NCI-H1092 (cell line): ENCODE measurements around the gene POLG2.
"Not testable (repeated sequence)": the region's sequence is repeated elsewhere in the genome, so short reads cannot be mapped to it uniquely, and the experiment has no call there.

ENCODE experiments used
- DNase-seq: peaks from one replicate; lab custom pipeline; 2025; lab: John Stamatoyannopoulos, UW

The POLG2 gene

DNA sequence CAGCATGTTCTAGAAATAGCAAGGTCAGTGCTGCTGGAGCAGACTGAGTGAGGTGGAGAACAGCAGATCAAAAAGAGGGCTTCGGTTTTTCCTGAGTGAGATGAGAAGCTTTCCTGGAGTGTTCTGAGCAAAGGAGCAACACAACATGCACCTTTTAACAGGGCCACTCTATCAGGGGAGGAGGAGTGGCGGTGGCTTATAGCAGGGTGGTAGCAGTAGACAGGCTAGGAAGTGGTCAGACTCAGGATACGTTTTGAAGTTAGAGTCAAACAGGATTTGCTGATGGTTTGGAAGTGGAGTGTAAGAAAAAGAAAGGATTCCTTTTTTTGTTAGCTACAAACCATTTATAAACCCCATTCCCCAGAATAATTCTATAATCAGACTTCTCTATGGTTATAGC lies 12.5 kb downstream of the POLG2 start:
- DNase-seq, result no peak

- no peak for DNase-seq
These were observed 15.9 kb downstream of the POLG2 start for GRCh38 chr17:64480951-64481350.

DNA sequence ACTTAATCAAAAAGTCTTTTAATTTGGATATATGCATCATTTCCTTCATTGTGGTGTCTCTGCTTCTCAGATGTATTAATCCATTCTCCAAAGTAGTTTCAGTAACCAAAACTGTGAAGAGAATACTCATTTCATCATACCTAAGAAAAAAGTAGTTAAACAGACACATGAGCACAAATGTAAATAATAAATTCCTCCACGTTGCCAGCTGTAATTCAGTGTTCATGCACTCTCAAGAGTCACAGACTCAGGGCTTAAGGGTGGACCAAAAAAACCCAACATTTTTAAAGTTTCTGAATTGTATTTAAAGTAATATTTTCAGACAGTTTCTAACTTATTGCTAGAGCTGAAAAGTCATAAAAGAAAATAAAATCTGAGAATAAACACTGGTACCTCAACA lies 19.0 kb downstream of the POLG2 start:
- no peak for DNase-seq

GRCh38 chr17:64472564-64472963 lies 24.3 kb downstream of the POLG2 start:
- DNase-seq, result no peak

GRCh38 chr17:64471440-64471839 lies 25.4 kb downstream of the POLG2 start:
- no peak for DNase-seq

GRCh38 chr17:64470625-64471024 lies 26.2 kb downstream of the POLG2 start:
- no peak for DNase-seq

GRCh38 chr17:64466834-64467233 lies 30.0 kb downstream of the POLG2 start:
- not testable (repeated sequence) for DNase-seq

DNA sequence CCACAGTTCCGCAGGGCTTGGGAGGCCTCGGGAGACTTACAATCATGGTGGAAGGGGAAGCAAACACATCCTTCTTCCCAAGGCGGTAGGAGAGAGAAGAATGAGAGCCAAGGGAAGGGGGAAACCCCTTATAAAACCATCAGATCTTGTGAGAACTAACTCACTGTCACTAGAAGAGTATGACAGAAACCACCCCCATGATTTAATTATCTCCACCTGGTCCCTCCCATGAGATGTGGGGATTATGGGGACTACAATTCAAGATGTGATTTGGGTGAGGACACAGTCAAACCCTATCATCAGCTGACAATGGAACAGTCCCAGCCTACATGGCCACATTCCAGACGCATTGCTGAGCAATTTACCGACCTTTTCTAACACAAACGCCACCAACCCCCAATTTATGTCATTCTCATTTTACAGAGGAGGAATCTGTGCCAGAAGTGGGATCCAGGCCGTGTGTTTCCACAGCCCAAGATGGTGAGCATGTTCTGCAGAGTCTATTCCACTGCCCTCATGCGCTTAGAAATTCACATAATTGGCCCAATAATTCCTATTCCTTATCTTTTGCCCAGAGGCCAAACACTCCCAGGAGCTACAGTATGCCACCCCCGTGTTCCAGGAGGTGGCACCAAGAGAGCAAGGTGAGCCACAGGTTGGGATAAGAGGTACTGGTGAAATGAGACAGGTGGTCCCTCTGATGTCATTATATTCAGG lies 30.7 kb downstream of the POLG2 start:
- DNase-seq, result no peak

DNA sequence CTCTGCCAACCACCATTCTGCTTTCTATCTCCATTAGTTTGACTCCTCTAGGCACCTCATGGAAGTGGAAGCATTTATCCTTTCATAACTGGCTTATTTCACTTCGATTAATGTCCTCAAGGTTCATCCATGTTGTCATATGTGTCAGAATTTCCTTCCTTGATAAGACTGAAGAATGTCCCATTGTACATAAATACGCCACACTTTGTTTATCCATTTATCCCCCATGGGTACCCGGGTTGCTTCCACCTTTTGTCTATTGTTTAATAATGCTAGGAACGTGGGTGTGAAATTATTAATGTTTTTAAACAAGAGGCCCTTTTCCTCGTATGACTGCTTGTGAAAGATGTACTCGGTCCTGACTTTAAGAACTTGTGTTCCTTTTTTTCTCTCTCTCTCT lies 35.1 kb downstream of the POLG2 start:
- no peak for DNase-seq

DNA sequence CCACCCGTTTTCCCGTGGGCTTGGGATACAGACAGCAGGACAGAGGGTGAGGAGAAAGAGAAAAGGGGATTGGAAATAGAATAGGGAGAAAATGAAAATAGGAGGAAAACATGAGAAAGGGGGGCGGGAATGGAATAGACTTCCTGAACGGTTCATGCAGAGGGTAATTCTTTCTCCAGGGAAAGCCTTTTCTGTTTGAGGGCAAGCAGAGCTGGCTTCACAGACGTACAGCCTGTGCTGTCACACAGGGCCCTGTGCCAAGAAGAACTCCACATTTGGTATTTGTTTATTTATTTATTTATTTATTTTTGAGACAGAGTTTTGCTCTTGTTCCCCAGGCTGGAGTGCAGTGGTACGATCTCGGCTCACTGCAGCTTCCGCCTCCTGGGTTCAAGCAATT lies 35.9 kb downstream of the POLG2 start:
- no peak for DNase-seq

DNA sequence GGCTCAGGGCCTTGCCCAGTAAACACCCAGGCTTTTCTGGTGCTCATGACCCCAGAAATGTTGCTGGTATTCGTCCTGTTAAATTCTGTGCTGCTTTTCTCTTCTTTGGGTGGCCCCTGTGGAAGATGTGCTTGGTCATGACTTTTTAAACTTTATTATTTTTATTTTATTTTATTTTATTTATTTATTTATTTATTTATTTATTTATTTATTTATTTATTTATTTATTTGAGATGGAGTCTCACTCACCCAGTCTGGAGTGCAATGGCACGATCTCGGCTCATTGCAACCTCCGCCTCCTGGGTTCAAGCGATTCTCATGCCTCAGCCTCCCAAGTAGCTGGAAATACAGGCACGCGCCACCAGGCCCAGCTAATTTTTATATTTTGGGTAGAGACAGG lies 37.0 kb downstream of the POLG2 start:
- DNase-seq, result not testable (repeated sequence)

DNA sequence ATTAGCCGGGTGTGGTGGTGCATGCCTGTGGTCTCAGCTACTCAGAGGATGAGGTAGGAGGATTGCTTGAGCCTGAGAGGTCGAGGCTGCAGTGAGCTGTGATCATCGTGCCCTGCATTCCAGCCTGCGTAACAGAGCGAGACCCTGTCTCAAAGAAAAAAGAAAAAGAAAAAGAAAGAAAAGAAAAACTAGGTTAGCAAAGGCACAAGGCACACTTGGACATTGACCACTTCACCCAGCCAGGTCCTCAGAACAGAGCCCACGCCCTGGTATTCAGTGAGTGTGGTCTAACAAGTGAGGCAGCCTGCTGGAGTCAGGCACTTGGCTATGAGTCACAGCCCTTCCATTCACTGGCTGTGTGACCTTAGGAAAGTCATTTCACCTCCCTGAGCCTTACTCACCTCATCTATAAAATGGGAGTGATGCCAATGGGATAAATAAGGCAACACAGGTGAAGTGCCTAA lies 37.5 kb downstream of the POLG2 start:
- DNase-seq, result no peak

GRCh38 chr17:64458756-64459155 lies 38.1 kb downstream of the POLG2 start:
- DNase-seq, result no peak

GRCh38 chr17:64457156-64457555 lies 39.7 kb downstream of the POLG2 start:
- no peak for DNase-seq

DNA sequence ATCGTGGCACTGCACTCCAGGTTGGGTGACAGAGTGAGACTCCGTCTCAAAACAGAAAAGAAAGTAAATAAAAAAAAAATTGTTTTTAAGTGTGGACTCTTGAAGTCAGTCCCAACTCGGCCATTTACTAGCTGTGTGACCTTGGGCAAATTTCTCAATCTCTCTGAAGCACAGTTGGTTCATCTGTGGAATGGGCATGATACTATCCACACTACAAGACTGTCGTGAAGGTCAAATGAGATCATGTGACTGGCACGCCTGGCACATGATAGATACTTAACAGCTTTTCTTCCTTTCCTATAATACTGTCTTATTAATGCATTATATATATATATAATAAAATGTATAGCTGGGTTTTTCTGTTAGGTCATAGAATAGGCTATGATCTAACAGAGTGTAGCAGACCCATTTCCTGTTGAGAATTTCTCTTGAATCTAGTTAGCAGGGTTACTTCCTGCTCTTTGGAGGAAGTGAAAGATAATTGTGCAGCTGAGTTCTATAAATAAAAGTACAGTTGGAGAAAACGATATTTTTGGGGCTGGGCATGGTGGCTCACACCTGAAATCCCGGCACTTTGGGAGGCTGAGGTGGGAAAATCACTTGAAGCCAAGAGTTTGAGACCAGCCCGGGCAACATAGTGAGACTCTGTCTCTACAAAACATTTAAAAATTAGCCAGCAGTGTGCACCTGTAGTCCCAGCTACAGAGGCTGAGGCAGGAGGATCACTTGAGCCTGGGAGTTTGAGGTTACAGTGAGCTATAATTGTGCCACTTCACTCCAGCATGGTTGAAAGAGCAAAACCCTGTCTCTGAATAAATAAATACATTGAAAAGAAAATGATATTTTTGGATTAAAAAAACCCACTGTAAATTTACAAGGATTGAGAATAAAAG lies 40.6 kb downstream of the POLG2 start:
- no peak for DNase-seq

- no peak for DNase-seq
These were observed 47.3 kb downstream of the POLG2 start for GRCh38 chr17:64449545-64449944.

GRCh38 chr17:64448665-64449512 lies 48.0 kb downstream of the POLG2 start, which contains the start of gene MILR1:
Gene MILR1 (plus strand): TSS chr17:64449115. CDS start chr17:64449169, 54 bp downstream.
- DNase-seq, result no peak

DNA sequence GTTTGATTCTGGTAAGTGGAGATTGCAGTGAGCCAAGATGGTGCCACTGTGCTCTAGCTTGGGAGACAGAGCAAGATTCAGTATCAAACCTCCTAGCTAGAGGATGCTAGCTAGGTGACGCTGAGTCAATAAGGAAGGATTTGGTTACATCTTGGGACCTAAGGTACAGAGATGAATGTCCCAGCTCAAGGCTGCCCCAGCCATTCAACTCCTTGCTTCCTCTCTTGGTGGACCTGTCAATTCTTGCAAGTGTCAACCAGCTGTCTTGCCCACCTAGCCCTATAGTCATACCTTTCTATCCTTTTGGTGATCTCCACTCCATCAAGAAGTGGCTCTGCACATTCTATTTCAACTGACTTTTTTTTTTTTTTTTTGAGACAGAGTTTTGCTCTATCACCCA lies 49.3 kb downstream of the POLG2 start:
- no peak for DNase-seq

DNA sequence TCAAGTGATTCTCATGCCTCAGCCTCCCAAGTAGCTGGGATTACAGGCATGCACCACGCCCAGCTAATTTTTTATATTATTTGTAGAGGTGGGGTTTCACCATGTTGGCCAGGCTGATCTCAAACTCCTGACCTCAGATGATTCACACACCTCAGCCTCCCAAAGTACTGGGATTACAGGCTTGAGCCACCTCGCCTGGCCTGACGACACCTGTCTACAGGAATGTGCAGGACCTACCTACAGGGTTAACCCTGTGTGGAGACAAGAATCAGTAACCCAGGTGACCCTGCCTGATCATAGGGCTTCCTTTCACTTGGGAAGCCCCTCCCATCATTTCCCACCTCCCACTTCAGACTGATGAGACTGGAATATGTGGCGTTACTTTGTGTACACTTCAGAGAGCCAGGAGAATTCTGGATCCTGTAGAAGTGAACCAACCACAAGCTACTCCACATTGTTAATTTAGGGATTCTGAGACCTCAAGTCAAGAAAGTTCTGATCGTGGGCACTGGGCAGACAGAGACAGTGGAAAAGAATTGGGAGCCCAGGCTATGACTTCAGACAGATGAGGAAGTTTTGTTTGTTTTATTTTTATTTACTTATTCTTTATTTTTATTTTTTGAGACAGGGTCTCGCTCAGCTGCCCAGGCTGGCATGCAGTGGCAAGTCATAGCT lies 53.6 kb downstream of the POLG2 start:
- no peak for DNase-seq

DNA sequence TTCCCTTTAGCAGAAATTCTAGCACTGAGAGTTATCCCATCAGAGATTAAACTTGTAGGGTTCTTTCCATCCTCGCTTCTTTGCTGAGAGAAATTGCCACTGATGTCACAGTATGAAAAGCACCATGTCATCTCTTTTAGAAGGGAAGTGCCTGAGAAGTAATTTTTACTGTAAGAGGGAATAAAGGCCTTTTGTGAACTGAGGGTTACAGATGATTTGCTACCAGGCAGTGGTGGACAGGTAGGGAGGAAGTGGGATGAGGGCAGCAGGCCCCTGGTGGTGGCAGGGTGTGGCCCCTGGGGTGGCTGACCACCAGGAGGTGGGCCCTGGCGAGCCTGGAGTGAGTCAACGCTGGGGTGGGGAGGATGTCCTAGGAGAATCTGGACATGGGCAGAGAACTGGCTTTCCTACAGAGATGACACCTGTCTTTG lies 54.3 kb downstream of the POLG2 start:
- no peak for DNase-seq

- DNase-seq, result no peak
These were observed 54.9 kb downstream of the POLG2 start for GRCh38 chr17:64441772-64442540.
